GM18517 (cell line): ENCODE data around the gene BACH2.
"Not testable (repeated sequence)": the region's sequence is repeated elsewhere in the genome, so short reads cannot be mapped to it uniquely, and the experiment has no call there.

Experiments used
- ATAC-seq: cut with Tn5 transposase; IDR thresholded peaks from one replicate; pipeline ENCODE4 v1.9.1; 2021; ENCODE audit warnings: mild to moderate bottlenecking, moderate library complexity; ENCODE audit not compliant: unreplicated experiment

Gene BACH2

DNA sequence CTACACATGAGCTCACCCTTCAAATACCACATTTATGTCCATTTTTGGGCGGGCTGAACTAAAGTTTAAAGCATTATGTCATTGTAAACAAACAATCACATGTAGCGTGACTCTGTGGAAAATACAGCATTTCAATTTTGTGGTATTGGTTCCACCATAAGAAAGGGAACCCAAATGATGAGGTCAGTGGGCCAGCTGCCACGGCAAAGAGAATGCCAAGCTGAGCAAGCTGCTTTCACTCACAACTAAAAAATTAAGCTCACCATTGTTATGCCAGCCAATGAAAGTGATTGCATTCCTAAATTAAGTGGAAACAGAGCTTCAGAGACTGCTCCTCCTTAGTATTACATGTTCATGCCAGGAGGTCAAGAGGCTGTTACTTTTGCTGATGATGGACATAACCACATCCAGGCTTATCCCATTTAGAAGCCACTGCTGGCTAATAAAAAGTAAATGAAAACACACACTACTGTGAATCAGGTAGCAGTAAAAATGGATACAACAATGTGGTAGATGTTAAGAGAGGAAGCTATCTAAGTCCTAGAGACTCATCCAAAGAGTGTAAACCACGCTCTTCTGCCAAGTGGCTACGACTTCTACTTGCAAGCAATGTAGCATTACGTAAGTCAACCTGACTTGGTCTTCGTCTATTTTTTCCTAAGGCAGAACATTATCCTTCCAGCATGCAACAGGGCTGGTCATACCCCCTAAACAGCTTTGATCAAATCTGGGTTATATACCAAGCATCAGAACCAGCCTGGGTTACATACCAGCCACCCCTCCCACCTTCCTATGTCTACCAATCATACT lies 164.8 kb downstream of the BACH2 start:
- no peak for ATAC-seq

DNA sequence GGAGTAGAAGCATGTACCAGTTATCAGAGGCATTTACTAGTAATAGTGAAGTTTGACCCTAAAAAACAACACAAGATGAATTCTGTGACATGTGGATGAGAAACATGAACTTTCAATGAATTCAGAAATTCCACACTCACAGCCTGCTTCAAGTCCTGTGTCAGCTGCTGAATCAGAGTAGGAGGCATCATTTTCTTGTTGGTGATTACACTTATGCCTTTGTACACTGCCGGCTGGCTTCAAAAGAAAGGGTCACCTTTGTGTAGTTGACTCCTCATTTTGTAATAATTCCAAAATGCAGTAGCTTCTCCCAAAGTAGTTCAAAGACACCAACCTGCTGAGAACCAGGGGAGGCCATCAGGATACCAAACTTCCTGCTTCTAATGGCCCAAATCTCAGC lies 165.5 kb downstream of the BACH2 start:
- ATAC-seq, result no peak

DNA sequence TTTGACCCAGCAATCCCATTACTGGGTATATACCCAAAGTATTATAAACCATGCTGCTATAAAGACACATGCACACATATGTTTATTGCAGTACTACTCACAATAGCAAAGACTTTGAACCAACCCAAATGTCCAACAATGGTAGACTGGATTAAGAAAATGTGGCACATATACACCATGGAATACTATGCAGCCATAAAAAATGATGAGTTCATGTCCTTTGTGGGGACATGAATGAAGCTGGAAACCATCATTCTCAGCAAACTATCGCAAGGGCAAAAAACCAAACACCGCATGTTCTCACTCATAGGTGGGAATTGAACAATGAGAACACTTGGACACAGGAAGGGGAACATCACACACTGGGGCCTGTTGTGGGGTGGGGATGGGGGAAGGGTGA lies 168.0 kb downstream of the BACH2 start:
- ATAC-seq, result not testable (repeated sequence)

DNA sequence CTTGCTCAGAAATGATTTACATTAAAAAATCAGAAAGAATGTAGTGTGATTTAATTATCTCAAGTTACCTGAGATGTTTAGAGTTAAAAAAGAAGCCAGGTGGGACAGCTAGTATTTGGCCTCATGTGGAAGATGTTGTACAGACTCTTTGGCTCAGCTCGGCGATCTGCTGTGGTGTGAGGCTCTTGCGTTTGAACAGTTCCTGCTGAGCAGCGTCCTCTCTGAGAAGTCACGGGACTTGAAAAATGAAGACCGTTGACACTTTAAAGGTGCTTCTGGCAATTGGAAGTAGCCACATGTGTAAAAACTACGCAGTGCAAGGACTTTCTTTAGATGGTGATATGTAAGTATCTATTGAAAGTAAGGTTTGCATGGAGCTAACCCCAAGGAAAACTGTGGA lies 169.0 kb downstream of the BACH2 start:
- no peak for ATAC-seq

DNA sequence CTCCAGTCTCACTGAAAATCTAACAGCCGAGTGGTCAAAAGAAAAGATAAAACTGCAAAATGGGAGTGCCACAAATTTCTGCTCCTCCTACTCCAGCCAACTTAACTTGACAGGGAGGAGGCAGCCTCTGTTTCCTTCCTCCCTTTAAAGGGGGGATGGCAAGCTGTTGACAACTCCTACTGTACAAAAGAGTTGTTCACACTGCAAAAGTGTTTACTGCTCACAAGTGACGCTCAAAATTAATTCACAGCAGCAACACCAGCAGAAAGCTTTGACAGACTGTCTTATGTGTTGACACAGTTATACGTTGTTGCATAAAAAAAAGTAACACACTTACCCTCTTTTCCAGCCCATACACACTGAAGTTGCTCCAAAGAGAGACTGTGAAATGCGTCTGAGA lies 169.8 kb downstream of the BACH2 start:
- no peak for ATAC-seq

DNA sequence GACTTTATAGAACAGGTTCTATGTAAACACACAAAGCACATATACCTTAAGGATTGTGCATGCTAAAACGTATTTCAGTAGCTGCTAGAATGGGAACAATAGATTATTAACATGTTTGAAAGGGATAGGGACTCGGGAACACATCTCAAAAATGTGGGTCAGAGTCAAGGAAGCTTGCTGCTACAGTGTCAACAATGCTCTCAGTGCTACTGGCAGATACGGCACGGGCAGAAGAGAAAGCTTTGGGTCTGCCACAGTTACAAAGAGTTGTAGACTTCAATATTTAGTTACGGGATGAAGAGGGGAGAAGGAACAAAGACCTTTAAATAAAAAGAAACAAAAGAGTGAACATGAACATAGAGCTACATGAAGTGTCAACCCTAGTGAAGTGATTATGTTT lies 170.5 kb downstream of the BACH2 start:
- no peak for ATAC-seq

DNA sequence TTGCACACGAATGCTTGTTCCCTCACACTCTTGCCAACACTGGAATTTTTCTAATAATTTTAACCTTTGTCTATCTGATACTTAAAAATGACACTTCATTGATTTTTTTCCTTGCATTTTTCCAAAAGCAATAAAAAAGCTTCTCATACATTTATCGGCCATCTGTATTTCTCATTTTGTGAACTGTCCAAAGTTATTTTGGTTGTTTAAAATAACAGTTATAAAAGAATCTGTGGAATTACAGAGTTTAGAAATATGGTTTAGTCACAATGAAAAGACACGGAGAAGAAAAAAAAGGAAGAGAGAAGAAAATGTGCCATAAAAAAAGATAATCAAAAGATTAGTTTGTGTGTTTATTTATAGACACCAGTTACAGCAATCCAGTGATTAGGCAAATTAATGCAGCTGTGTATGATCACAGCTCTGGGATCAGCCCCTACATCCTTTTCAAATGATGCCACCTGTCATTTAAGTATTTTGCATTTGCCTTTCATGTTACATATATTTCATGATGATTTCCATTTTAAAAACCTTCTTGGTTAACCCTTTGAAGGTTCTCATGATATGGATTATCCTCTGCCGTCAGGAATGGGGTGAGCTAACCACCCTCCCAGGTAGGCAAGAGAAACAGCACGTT lies 171.7 kb downstream of the BACH2 start:
- no peak for ATAC-seq

DNA sequence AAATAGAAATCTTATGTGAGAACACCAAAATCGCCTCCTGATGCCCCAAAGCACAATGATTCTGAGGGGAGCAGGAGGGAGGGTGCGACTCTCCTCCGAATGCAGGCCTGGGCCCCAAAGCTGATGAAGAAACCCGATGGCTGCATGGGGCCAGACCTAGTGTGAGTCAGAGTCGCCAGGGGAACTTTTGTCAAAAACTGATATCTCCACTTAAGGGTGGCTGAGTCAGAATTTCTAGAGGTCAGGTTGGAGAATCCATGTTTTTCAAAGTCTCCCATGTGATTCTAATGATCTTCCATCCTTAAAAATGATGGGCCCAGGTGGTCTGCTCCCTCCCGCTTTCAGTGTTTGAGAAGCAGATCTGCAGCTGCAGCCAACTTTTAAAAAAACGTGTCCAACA lies 172.8 kb downstream of the BACH2 start:
- no peak for ATAC-seq

DNA sequence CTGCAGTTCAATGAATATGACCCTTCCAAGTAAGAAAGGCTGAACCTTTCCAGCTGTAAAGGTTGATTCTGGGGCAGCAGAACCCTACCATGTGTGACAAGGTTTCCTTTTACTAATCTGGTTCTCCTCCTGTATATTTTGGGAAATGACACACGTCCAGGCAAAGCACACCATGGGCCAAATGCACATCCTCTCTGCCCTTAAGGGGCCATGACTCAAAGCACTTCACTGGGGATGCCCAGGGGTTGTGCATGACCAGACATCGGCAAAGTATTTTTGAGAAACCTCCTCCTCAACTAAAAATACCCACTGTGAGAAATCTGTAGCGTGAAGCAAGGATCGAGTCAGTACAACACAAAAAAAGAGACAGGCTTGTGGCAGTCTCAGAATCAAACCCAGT lies 174.7 kb downstream of the BACH2 start:
- no peak for ATAC-seq

DNA sequence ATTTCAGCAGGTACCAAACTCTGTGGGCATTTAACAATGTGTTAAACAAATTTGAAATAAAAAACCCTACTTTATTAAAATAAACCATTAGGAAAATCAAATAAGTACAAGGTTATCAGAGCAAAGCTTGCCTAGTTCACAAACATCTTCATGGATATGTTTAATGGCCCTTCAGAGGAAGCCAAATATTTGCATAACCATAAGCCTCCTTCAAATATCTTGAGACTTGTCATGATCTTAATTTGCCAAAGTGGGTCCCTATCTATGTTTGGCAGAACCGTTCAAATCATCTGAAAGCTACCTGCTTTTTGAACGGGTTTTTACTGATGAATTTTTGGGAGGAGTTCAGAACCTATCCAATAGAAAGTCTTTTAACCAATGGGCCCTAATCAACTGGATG lies 176.3 kb downstream of the BACH2 start:
- no peak for ATAC-seq

DNA sequence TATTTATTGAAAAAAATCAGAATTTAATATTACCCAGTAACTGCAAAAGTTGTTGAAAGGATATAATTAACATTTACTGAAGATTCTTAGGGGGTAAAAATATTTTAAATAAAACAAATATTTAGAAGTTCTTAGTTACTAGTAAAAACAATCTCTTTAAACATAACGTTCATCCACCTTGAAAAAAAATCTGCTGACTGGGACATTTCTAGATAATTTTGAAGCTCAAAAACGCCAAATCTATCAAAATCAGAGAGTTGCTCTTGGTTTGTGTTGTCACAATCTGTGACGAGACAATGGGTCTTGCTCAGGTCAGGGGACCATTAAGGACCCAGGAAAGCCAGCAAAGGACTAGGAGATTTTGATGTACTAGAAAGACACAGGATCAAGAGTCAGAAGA lies 177.0 kb downstream of the BACH2 start:
- ATAC-seq, result no peak

DNA sequence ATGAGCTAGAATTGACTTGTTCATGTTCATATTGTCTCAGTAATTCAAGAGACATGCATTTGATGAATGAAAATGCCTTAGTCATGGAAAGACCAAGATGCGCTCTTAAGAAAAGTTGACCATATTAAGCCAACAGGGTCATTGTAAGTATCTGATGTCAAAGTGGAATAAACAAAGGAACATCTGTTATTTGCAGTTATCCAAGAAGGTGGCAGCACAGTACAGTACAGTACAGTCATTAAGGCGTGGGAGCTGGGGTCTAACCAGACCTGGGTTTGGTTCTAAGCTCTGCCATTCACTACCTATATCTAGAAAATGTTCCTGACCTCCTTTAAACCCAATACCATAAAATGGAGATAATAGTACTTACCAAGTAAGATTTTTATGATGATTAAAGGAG lies 178.1 kb downstream of the BACH2 start:
- ATAC-seq, result no peak

DNA sequence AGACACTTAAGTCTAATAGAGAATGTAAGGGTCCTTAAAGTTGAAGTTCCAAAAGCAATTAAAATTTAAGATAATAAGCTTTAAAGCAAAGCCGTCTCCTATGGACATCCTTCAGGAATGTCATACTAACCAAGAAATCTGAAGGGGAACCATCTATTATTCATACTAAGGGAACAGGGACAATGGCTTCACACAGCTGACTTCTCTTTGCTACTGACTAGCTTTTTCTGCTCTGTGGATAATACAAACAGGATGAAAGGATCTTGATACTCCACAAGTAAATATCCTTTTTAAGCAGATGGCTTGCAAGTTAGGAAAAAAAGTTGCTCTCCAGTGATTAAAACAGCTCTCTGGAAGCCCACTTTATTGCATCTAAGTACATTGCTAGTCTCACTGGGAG lies 178.6 kb downstream of the BACH2 start:
- ATAC-seq, result no peak

DNA sequence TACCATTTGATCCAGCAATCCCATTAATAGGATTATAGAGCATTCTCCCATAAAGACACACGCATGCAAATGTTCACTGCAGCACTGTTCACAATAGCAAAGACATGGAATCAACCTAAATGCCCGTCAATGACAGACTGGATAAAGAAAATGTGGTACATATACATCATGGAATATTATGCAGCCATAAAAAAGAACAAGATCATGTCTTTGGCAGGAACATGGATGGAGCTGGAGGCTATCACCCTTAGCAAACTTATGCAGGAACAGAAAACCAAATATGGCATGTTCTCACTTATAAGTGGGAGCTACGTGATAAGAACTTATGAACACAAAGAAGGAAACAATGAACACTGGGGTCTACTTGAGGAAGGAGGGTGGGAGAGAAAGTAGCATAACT lies 180.5 kb downstream of the BACH2 start:
- ATAC-seq, result not testable (repeated sequence)

DNA sequence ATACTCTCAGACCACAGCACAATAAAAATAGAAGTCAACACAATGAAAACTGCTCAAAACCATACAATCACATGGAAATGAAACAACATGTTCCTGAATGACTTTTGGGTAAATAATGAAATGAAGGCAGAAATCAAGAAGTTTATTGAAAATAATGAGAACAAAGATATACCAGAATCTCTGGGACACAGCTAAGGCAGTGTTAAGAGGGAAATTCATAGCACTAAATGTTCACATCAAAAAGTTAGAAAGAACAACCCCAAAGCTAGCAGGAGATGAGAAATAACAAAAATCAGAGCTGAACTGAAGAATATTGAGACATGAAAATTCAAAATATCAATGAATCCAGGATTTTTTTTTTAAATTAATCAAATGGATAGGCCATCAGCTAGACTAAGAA lies 183.3 kb downstream of the BACH2 start:
- no peak for ATAC-seq

DNA sequence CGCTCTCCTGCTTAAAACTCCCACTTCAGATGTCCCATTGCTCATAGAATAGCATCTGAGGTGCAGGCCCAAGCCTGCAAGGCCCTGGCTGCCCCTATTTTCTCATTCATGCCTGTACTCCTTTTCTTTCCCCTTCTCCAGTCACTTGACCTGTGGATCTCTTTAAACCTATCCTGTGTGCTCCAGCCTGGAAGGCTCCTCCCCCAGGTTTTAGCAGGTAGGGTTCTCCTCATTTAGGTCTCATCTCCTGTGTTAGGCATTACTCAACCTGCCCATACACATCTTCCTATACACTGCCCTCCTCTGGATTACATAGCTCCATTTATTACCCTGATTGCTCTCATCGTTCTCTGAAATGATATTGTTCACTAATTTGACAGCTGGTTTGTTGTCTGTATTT lies 185.3 kb downstream of the BACH2 start:
- ATAC-seq, result no peak

DNA sequence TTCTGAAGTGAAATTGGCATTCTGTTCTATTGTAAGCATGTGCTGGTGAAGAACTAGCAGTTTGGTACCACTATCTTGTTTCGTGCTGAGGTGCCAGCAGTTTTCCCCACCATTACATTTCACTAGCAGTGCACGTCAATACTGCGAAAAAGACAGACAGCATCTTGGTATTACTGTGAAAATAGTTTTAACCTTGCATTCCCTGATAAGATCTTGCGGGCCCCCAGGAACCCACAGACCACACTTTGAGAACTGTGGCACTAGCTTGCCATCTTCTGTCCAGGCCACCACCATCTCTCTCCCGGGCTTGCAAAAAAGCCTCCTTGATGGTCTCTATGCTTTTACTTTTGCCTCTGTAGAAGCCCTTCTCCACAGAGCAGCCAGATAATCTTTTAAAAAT lies 185.7 kb downstream of the BACH2 start:
- no peak for ATAC-seq

DNA sequence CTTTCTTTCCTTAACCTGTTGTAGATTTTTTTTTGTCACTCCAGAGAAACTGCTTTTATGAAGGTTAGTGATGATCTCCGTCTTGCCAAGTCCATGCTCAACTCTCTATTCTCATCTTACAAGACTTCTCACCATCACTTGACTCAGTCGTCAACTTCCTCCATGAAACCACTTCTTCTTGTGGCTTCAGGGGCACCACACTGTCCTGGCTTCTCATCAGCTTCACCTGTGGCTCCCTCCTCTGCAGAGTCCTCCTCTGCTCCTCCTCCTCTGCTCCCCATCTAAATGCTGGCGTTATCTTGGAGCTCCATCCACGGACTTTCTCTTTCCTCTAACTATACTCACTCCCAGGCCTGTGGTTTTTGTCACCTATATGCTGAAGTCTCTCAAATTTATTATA lies 187.5 kb downstream of the BACH2 start:
- no peak for ATAC-seq

DNA sequence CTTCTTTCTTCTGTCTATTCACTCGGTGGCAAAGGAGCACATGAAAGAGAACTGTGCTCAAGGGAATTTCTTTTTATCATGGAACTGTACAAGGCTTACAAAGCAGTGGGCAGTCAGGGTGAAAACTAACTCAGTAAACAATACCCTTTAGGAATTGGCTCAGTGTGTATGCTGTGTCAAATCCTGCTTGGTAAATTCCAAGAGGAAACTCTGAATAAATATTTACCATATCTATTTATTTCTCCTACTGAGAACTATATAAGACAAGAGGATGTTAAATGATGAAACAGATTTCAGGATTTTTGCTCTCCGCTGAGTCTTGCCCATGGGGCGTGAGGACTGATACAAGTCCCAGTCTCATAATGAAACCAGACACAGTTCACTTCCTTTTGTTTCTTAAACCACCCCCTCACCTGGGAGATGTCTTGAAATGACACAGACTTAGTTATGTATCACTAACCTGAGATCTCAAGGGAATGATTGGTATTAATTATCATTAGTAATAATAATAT lies 188.8 kb downstream of the BACH2 start:
- ATAC-seq, result peak; percentile 96

DNA sequence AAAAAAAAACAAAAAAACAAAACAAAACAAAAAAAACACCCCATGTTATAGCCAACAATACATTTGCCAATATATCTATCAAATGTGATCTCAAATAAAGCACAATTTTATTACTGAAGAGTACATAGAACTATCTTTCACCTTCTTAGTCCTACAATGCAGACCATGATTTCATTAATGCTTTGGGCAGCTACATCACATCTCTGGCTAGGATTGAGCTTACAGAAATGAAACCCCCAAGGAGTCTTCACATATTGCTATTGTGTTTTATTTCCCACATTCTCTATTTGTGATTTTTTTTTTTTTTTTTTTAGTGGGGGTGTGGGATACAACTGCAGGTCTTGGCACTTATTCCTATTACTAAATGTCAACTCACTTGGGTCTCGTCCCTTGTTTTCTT lies 189.3 kb downstream of the BACH2 start:
- no peak for ATAC-seq

DNA sequence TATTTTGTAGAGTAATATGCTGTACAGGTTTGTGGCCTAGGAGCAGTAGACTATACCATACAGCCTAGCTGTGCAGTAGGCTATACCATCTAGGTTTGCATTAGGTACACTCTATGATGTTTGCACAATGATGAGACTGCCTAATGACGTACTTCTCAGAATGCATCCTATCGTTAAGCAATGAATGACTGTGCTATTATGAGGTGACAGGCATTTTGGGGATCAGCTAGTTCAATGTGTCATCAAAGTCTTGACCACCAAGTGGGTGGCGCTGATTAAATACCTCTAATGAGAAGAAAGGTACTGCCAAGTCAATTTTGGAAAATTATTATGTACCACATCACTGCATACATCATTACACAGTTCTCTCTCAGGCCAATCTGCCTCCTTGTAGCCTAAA lies 190.2 kb downstream of the BACH2 start:
- ATAC-seq, result no peak

DNA sequence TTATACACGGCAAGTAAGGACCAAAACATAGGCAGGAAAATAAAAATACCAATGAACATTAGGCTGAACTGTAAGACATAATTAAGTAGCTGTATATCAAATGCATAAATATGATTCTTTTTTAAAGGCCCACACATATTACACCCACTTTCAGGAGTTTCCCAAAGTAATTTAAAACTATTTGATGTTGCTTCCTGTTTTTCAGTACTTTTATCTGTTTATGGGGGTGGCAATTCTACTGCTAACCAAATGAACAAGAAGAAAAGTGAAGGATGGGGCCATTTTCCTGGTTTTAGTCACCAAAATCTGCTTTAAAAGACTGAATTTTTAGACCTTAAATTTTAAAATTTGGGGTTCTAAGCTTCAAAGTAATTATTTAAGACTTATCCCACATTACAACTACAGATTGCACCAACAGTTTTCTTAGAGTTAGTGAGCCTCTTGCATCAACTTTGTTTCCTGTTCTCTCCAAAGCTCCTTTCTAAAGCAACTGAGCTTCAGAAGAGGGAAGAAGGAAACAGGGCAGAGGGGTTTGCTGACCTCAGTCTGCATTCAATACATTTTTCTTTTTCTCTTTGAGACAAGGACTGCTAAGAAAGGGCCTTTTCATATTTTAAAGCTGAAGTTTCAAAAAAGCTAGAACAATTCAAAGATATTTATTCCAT lies 191.0 kb downstream of the BACH2 start:
- ATAC-seq, result no peak
